CD4-positive, alpha-beta T cell treated with Interferon alpha-2 for 1 hour (primary cell): ENCODE data around the gene KPNA4.
"Not testable (repeated sequence)": the region's sequence is repeated elsewhere in the genome, so short reads cannot be mapped to it uniquely, and the experiment has no call there.

ENCODE experiments used
- DNase-seq, 2 donors: peaks; one replicate each; pipeline ENCODE4 v3.0.0-alpha.2; 2020 to 2022

The KPNA4 gene

GRCh38 chr3:160569894-160570652 is 4.7 kb upstream of the KPNA4 start:
- DNase-seq: no peak

GRCh38 chr3:160568989-160569388 is 3.6 kb upstream of the KPNA4 start:
- no peak for DNase-seq

- no peak for DNase-seq
Measured at GRCh38 chr3:160567774-160568173, 2.4 kb upstream of the KPNA4 start.

- no peak for DNase-seq
Measured at GRCh38 chr3:160566499-160566898, 1.1 kb upstream of the KPNA4 start.

- DNase-seq: peak; percentile 49 to 73
Measured at GRCh38 chr3:160564949-160565441, 376 bp downstream of the KPNA4 start.

- DNase-seq: peak in 1 of 2 donors; percentile 7
Measured at GRCh38 chr3:160564258-160564911, 986 bp downstream of the KPNA4 start.

- DNase-seq: no peak
Measured at GRCh38 chr3:160562952-160563351, 2.4 kb downstream of the KPNA4 start.

GRCh38 chr3:160557571-160557970 is 7.8 kb downstream of the KPNA4 start:
- DNase-seq: no peak

GRCh38 chr3:160556141-160556540 is 9.2 kb downstream of the KPNA4 start:
- DNase-seq: no peak

- no peak for DNase-seq
Measured at GRCh38 chr3:160554980-160555379, 10.4 kb downstream of the KPNA4 start.

- no peak for DNase-seq
Measured at GRCh38 chr3:160553827-160554226, 11.5 kb downstream of the KPNA4 start.

GRCh38 chr3:160546727-160547126 is 18.6 kb downstream of the KPNA4 start:
- DNase-seq: no peak

- DNase-seq: no peak
Measured at GRCh38 chr3:160545504-160545871, 19.9 kb downstream of the KPNA4 start.

- DNase-seq: no peak
Measured at GRCh38 chr3:160544844-160545503, 20.4 kb downstream of the KPNA4 start.

- DNase-seq: no peak
Measured at GRCh38 chr3:160540551-160540950, 24.8 kb downstream of the KPNA4 start.

GRCh38 chr3:160538895-160539294 is 26.5 kb downstream of the KPNA4 start:
- DNase-seq: no peak

GRCh38 chr3:160537729-160538128 is 27.6 kb downstream of the KPNA4 start:
- DNase-seq: no peak

GRCh38 chr3:160532371-160532770 is 33.0 kb downstream of the KPNA4 start:
- no peak for DNase-seq

- DNase-seq: no peak
Measured at GRCh38 chr3:160531311-160531710, 34.1 kb downstream of the KPNA4 start.

- DNase-seq: not testable (repeated sequence)
Measured at GRCh38 chr3:160516391-160516790, 49.0 kb downstream of the KPNA4 start.

GRCh38 chr3:160501325-160501724 is 64.0 kb downstream of the KPNA4 start:
- DNase-seq: no peak

GRCh38 chr3:160498202-160498601 is 67.2 kb downstream of the KPNA4 start:
- no peak for DNase-seq

GRCh38 chr3:160490166-160490565 is 75.2 kb downstream of the KPNA4 start:
- DNase-seq: no peak

GRCh38 chr3:160486459-160486869 is 78.9 kb downstream of the KPNA4 start:
- peak in 1 of 2 donors; percentile 41 for DNase-seq
